ENCODE results near the gene MAP4K4. TPM values are rescaled to one million over a fixed set of nuclear protein-coding genes. Genes with fewer than 3 reads are reported as not detected.

MAP4K4 gene
- total RNA-seq, 1 donor from 2014 or later, result 175 TPM

DNA sequence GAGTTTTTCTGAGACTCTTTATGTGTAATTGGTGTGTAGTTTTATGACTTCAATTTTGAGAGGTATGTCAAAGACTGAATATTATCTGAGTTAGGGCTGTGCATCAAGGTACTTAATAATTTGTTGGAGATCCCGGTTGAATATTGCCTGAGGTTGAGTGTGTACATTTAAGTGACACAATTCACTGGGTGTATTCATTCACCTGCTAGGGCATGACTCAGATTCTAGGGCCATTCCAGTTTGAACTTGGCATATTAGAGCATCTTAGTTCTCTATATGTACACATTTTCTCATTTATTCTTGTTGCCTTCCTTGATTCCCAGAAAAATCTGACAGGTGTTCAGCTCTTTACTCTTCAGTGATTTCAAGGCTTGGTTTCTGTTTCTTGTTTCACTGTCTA, 12.5 kb downstream of the MAP4K4 start:
- Mint-ChIP-seq H3K4me1 (peaks cover 47% of the 10 kb centered on the region), H3K27me3 (ENCODE audit: low read depth) (no peaks in the 10 kb centered on the region), H3K27ac (peak overlapping the region; percentile 64), H3K9me3 (peaks cover 5% of the 10 kb centered on the region), H3K4me3 (no peak overlapping the region), H3K36me3 (peaks cover 9% of the 10 kb centered on the region)
- TF ChIP-seq, protein P1, sequence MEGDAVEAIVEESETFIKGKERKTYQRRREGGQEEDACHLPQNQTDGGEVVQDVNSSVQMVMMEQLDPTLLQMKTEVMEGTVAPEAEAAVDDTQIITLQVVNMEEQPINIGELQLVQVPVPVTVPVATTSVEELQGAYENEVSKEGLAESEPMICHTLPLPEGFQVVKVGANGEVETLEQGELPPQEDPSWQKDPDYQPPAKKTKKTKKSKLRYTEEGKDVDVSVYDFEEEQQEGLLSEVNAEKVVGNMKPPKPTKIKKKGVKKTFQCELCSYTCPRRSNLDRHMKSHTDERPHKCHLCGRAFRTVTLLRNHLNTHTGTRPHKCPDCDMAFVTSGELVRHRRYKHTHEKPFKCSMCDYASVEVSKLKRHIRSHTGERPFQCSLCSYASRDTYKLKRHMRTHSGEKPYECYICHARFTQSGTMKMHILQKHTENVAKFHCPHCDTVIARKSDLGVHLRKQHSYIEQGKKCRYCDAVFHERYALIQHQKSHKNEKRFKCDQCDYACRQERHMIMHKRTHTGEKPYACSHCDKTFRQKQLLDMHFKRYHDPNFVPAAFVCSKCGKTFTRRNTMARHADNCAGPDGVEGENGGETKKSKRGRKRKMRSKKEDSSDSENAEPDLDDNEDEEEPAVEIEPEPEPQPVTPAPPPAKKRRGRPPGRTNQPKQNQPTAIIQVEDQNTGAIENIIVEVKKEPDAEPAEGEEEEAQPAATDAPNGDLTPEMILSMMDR (IDR thresholded peaks at IDR 0.05; ENCODE audit: unreplicated experiment), result no peak
- DNase-seq (ENCODE audit: low spot score in 2 of 2, unreplicated experiment in 2 of 2), result no peak

DNA sequence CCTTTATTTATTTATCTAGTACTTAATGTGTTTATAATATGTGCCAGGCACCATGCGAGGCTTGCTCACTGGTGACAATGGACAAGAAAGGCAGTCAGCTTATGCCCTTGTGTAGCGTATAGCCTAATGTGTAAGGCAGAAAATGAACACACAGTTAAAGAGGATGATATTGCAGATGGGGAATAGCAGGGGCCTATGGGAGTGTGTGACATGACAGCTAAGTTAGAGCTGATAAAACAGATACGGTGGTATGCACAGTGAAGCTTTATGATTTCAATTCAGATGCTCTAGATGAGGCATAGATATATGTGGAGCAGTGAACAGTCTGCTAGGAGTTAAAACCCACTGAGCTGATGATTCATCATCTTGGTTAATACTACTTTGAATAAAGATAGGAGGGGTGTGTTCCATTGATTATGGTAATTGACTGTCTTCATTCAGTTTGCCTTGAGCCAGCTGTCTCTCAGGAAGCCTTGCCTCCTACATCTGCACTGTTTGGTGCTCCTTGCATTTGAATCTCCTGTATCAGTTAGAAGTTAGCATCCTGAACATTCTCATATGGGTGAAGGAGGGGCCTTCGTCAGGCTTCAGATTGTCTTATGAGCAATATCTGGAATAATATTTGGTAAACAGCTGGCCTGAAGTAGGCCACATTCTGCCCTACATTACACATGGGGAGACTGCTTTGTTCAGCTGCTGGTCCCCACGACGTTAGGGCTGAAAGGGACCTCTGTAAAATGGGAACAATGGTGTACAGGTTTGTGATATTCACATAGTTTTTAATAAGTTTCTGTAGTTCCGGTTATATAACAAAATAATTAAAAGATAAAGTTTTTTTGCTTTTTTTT, 13.2 kb downstream of the MAP4K4 start:
- TF ChIP-seq, protein P1 (IDR thresholded peaks at IDR 0.05; ENCODE audit: unreplicated experiment), result no peak
- Mint-ChIP-seq H3K27ac (peak overlapping the region; percentile 64), H3K27me3 (ENCODE audit: low read depth) (no peaks in the 10 kb centered on the region), H3K9me3 (peaks cover 5% of the 10 kb centered on the region), H3K4me3 (no peak overlapping the region), H3K36me3 (peaks cover 9% of the 10 kb centered on the region), H3K4me1 (peaks cover 45% of the 10 kb centered on the region)
- no peak for DNase-seq (ENCODE audit: low spot score in 2 of 2, unreplicated experiment in 2 of 2)

DNA sequence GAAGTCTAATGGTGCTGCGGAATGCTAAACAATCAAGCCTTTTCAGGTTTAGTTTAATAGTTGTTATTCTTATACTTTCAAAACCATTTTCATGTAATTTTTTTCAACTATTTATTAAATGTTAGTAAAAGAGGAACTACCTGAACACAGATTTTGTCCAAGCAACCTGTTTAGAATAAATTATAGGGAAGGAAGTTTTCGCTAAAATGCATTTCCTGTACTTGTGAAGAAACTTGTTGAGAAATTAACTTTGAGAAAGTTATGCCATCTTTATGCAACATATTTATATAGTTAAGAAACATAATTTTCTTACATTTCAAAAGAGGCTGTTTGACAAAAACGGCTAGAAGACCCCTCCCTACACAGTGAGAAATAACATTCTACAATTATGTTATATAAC, 16.6 kb downstream of the MAP4K4 start:
- H3K27ac Mint-ChIP-seq, result no peak overlapping the region
- DNase-seq (ENCODE audit: low spot score in 2 of 2, unreplicated experiment in 2 of 2), result no peak
- no peaks in the 10 kb centered on the region for H3K27me3 Mint-ChIP-seq (ENCODE audit: low read depth)
- H3K4me1 Mint-ChIP-seq, result peaks cover 34% of the 10 kb centered on the region
- H3K9me3 Mint-ChIP-seq, result no peaks in the 10 kb centered on the region
- H3K36me3 Mint-ChIP-seq, result peaks cover 2% of the 10 kb centered on the region
- no peak overlapping the region for H3K4me3 Mint-ChIP-seq
- TF ChIP-seq, protein P1 (IDR thresholded peaks at IDR 0.05; ENCODE audit: unreplicated experiment), result no peak

DNA sequence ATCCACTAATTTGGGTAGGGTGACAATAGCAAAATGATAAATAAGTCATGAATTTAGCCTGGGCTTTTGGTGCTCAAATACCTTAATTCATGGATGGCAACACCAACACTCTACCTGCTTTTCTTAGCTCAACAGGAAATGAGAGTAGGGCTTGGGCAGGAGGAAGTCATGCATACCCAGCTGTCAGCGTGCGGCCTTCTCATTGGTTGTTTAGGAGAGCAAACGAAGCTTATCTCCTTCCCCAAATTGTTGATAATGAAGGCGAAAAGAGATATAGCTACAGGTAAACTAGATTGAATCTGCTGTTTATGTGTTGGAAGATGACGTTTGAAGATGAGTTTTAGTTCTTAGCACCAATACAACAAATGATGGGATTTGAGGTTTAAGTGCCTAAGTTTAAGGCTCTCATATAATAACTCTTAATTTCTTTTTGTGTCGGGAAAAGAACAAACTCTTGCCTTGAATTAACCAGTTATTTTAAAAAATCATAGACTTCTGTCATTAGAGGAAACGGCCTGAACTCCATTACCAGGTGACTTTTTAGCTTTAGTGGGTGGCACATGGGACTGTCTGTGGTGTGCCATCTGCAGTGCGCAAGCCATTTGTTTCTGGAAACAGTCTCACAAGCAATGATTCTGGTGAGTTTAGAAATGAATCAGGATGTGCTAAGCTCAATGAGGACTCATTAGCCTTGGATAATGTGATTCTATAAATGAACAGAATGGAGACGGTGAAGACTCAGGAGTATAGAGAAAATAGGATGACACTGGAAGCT, 19.8 kb downstream of the MAP4K4 start:
- peaks cover 2% of the 10 kb centered on the region for H3K36me3 Mint-ChIP-seq
- H3K4me1 Mint-ChIP-seq, result peaks cover 25% of the 10 kb centered on the region
- TF ChIP-seq, protein P1 (IDR thresholded peaks at IDR 0.05; ENCODE audit: unreplicated experiment), result no peak
- H3K27ac Mint-ChIP-seq, result no peak overlapping the region
- no peaks in the 10 kb centered on the region for H3K9me3 Mint-ChIP-seq
- no peaks in the 10 kb centered on the region for H3K27me3 Mint-ChIP-seq (ENCODE audit: low read depth)
- no peak for DNase-seq (ENCODE audit: low spot score in 2 of 2, unreplicated experiment in 2 of 2)
- H3K4me3 Mint-ChIP-seq, result no peak overlapping the region

DNA sequence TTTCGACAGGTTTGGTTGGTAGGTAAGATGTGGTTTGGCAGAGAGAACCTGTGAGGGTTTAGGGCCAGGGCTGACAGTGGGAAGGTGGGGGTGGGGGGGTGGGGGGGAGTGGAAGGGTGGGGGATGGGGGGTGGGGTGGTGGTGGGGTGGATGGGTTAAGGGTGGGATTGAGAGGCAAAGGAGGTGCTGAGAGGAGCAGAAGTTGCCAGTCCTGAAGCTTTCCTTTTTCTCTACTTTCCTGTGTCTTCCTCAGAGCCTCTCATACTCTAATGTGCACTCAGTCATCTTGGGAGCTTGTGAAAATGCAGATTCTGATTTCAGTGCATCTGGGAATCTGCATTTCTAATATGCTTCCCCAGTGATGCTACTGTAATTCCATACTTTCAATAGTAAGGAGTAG, 21.0 kb downstream of the MAP4K4 start:
- Mint-ChIP-seq H3K4me3 (no peak overlapping the region), H3K9me3 (no peaks in the 10 kb centered on the region), H3K27me3 (ENCODE audit: low read depth) (no peaks in the 10 kb centered on the region), H3K4me1 (peaks cover 31% of the 10 kb centered on the region), H3K27ac (no peak overlapping the region), H3K36me3 (peaks cover 4% of the 10 kb centered on the region)
- TF ChIP-seq, protein P1 (IDR thresholded peaks at IDR 0.05; ENCODE audit: unreplicated experiment), result no peak
- no peak for DNase-seq (ENCODE audit: low spot score in 2 of 2, unreplicated experiment in 2 of 2)

Data from mesothelial cell of epicardium (in vitro differentiated cells).